Activated CD8-positive, alpha-beta memory T cell treated with anti-CD3 and anti-CD28 coated beads, Interleukin-2, amount 50 U/mL, for 4 hours (primary cell): ENCODE data around the gene TRNAU1AP.
"Not testable (repeated sequence)": the region's sequence is repeated elsewhere in the genome, so short reads cannot be mapped to it uniquely, and the experiment has no call there.

Experiments
- DNase-seq: peaks from one replicate; pipeline ENCODE4 v3.0.0-alpha.2; 2020

Gene TRNAU1AP

DNA sequence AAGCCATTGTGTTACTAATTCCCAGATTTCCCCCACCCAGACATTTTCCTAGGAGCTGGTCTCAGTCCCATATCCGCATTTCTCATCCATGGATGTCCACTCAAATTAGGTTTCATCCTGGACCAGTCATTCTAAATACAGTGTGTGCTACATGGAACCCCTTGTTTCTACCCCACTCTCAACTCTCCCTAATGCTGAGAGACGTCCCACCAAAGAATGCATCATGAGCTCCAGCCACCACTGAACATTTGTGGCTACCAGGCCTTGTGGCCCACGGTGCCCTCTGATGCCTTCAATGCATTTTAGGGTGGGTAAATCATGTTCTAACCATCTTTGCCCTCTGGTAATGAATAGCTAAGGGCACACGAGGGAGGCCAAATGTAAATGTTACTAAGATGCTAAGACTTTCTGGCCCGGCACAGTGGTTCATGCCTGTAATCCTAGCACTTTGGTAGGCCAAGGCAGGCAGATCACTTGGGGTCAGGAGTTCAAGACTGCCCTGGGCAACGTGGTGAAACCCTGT, 25.9 kb downstream of the TRNAU1AP start:
- no peak for DNase-seq

DNA sequence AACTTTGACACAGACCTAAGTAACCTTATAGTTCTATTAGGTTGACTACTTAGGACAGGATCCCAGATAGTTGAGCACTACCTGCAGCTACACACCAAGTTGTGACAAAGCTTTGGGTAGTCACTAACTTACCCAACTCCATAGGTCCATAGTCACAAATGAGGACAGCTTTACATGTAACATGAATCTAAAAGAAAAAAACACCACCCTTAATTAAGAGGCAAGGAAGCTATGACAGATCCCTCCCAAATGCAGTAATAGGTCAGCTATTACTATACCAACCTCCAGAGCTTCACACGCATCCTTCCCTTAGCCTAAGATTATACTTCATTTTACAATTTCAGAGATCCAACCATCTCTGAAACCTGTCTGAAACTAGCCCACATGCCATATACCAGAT, 26.5 kb downstream of the TRNAU1AP start:
- no peak for DNase-seq

DNA sequence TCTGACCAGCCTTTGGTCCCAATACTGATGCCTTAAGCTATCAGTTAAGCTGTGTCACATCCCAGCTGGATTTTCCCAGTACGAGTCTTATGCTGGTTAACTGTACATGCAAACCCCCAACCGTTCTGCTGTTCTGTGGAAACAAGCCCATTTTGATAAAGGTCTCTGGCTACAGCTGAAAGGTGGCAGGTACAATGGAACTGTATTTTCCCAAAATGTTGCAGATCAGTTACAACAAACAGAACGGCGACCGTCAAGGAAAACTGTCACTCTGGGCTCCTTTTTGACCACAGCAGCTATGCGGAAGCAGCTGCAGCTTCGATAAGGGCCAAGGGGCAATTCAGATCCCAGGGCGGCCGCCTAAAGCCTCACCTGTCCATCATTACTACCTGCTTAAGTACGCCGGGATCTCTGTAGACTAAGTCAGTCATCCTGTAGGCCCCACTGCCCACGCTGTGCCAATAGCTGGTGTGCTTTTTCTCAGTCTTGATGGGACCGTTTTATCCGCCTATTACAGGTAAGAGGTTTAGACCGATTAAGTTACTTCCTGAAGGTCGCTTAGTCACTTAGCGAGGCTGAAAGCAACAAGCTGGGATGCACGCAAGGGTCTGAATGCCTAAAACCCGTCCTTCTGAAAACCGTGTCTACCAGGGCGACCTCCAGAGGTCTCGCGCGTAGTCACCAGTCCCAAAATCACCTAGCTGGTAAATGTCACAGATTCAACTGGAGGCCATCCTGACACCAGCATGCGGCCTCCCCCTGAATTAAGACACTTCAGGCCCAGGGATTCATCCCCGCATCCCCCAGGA, 28.0 kb downstream of the TRNAU1AP start:
- peak; percentile 61 for DNase-seq

DNA sequence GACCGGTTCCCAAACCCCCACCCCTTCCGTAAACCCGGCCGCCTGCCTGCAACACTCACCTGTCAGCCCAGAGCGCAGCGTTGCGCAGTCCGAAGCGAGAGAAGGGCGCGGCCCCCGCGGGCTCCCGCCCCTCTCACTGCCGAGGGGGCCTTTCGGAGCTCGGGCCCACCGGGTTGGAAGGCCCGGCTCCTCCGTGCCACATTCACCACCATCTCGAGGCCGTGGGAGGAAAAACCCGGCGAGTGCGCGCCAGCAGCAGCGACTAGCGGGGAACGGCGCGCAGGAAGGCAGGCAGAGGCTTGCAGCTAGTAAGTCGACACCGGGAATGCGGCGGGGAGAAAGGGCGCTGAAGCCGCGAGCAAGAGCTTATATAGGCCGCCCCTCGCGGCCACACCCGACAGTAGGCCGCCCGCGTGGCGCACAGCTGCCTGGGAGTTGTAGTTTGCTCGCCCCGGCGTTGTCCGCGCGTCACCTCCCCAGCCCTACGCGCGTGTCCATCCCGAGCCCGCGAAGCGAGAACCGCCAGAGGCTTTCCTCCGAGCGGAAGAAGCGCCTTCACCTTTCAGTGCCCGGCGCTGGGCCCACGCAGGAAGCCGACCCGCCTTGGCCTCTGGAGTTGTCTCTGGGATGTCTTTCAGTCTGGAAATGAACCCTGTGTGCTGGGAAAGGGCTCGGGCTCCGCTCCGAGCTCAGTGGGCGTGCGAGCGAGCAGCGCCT, 28.8 kb downstream of the TRNAU1AP start:
- peak; percentile 93 for DNase-seq

DNA sequence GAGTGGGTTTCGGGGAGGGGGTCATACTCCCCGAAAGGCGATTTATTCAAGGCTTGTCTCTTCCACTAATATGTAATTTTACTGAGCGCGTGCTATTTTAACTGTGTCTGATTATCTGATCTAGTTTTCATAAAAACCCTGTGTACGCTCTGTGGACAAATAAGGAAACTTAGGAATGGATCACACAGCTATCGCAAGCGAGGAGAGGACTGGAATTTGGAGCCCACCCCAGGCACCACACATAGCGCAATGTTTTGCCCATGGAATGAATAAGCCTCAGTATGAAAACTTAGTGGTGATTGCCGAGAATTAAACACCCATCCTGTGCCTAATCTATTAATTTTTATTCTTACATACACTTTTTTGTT, 29.3 kb downstream of the TRNAU1AP start:
- DNase-seq, result no peak

DNA sequence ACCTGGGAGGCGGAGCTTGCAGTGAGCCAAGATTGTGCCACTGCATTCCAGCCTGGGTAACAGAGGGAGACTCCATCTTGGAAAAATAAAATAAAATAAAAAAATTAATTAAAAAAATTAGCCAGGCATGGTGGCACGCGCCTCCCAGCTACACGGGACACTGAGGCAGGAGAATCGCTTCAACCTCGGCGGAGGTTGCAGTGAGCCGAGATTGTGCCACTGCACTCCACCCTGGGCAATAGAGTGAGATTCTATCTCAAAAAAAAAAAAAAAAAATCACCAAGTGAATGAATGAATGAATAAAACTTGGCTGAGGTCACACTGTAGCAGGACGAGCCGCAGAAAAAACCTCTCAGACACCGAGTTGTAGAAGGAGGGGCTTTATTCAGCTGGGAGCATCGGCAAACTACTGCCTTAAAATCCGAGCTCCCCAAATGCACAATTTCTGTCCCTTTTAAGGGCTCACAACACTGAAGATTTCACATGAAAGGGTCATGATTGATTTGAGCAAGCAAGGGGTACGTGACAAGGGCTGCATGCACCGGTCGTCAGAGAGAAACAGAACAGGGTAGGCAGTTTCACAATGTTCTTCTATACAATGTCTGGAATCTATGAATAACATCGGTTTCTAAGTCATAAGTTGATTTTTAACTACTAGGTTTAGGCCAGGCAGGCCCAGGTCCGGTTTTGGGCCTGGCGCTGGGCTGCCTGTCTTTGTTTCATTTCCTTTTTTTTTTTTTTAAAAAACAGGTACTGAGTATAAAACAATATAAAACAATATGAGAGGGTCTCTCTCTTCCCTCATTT, 33.9 kb downstream of the TRNAU1AP start:
- DNase-seq, result not testable (repeated sequence)

DNA sequence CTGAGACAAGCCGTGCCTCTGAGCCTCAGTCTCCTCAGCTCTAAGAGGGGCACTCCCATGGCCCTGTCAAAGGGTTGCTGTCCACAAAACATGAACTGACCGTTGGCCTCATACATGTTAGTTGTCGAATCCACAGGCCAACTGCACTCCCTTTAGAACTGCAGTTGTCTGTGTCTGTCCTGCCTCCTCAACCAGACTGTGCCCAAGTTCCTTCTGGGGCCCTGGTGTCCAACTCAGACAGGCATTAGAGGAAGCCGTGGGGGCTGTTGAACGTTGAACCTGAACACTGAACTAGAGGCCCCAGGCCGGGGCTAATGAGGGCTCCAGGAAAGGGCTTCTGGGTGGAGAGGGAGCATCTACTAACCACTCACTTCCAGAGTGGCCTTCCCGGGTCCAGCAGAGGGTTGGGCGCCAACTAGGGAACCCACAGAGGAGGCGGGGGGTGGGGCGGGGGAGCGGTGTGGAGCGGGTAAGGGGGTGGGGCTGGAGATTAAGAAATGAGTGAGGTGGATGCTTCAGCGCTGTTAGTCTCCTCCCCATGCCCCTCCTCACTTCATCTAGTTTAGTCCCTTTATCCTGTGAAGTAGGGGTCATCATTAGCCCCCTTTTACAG, 38.9 kb downstream of the TRNAU1AP start, which contains the start of gene RAB42:
Gene RAB42 (plus strand): TSS at position 558 of the 613 bp plus-strand sequence. CDS start 247 bp downstream, outside the sequence.
- DNase-seq, result no peak

DNA sequence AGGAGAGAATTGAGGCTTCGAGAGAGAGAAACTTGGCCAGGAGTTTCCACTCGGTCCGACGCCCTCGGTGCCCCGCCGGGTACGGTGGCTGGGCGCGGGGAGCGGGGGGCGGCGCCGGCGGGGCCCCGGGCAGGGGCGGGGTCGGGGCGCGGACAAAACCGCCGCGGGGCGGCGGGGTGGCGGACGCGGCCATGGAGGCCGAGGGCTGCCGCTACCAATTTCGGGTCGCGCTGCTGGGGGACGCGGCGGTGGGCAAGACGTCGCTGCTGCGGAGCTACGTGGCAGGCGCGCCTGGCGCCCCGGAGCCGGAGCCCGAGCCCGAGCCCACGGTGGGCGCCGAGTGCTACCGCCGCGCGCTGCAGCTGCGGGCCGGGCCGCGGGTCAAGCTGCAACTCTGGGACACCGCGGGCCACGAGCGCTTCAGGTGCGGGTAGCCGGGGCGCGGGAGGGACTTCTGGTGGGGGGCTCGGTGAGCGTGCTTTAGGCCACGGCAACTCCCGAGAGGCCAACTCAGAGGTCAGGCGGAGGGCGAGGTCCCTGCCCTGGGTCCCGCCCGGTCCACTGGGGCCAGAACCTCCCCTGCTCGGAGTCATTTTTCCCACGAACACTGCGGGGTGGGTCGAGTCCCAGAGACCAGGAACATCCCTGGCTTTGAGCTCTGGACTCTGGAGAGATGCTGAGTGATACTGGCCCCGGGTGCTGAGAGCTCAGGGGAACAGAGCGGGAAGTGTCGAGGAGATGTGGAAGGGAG, 39.6 kb downstream of the TRNAU1AP start:
- DNase-seq, result no peak

DNA sequence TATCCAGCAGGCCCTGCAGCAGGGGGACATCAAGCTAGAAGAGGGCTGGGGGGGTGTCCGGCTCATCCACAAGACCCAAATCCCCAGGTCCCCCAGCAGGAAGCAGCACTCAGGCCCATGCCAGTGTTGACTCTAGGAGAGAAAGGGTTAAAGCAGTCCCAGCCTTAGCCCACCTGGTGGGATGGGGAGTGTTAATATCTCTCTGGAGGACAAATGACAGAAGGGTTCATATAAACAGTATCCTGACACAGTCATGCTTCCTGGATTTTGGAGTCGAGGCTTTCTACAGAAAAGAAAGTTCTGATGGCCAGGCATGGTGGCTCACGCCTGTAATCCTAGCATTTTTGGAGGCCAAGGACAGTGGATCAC, 41.1 kb downstream of the TRNAU1AP start:
- DNase-seq, result not testable (repeated sequence)

DNA sequence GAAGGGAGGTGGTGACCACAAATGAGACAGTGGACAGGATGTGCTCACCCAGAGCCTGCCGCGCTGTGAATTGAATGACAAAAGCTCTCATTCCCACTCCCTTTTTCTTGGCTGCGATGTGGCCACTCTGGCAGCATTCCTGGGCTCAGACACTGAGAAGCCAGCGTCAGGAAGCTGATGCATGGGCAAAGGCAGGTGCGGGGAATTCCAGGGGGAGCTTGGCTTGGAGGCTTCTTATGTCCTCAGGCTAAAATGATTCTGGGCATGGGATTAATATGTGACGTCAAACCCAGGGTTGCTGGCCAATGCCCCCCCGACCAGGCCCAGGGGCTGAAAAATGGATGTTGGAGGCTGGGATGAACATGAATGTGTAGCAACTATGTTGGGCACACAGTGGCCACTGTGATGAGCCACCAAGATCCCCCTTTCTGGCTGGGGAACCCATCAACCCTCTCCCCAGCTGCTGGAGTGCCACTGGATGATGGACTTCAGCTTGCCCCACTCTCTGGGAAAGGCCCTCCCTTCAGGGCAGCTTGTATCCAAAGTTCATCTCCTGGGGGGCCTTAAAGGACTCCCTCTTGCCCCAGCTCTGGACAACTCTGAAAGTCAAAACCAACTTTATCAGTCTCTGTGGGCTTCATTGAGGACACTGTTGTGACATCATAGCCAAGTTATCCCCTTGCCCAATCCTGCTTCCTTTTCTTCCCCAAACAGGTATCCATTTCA, 42.0 kb downstream of the TRNAU1AP start:
- DNase-seq, result not testable (repeated sequence)

DNA sequence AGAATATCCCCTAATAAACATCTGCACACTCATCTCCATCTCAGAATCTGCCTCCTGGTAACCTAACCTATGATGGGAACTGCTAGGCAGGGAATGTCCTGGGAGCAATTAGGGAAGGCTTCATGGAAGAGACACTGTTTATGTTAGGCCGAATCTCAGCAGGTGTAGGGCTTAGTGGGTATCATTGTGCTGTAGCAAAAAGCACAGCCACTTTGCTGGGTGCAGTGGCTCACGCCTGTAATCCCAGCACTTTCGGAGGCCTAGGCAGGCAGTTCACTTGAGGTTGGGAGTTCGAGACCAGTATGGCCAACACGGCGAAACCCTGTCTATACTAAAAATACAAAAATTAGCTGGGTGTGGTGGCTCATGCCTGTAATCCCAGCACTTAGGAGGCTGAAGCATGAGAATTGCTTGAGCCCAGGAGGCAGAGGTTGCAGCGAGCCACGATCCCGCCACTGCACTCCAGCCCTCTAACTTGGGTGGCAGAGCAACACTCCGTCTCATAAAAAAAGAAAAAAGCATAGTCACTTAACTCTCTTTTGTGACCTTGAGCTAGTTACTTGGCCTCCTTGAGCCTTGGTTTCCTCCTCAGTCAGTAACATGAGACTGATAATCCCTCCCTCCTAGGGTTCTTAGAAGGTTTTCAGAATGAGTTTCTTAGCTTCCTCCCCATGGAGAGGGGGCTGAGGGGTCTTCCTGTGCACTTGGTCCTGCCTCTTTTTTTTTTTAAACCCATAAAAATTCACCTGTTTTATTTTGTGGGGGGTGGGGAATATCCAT, 42.7 kb downstream of the TRNAU1AP start:
- no peak for DNase-seq

DNA sequence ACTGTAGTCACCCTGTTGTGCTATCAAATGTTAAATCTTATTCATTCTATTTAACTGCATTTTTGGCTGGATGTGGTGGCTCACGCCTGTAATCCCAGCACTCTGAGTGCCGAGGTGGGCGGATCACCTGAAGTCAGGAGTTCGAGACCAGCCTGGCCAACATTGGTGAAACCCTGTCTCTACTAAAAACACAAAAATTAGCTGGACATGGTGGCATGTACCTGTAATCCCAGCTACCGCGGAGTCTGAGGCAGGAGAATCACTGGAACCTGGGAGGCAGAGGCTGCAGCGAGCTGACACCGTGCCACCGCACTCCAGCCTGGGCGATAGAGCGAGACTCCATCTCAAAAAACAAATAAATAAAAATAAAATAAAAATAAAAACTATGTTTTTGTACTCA, 43.4 kb downstream of the TRNAU1AP start:
- DNase-seq, result not testable (repeated sequence)

DNA sequence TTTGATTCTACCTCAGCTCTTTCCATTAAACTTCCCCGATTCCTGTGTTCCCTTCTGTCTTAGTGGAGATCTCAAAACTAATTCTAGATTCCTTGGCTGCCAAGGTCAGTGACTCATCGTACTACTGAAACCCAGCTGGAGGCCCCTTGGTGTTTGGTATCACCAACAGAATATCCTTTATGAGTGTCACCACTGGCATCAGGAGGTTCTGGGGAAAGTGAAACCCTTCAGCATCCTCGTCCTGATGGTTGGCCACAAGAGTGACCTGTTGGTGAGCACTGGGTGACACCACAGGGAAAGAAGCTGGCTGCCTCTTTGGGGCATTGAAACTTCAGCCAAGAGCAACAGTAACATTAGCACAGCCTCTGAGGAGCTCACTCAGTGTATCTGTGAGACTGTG, 48.8 kb downstream of the TRNAU1AP start:
- no peak for DNase-seq

DNA sequence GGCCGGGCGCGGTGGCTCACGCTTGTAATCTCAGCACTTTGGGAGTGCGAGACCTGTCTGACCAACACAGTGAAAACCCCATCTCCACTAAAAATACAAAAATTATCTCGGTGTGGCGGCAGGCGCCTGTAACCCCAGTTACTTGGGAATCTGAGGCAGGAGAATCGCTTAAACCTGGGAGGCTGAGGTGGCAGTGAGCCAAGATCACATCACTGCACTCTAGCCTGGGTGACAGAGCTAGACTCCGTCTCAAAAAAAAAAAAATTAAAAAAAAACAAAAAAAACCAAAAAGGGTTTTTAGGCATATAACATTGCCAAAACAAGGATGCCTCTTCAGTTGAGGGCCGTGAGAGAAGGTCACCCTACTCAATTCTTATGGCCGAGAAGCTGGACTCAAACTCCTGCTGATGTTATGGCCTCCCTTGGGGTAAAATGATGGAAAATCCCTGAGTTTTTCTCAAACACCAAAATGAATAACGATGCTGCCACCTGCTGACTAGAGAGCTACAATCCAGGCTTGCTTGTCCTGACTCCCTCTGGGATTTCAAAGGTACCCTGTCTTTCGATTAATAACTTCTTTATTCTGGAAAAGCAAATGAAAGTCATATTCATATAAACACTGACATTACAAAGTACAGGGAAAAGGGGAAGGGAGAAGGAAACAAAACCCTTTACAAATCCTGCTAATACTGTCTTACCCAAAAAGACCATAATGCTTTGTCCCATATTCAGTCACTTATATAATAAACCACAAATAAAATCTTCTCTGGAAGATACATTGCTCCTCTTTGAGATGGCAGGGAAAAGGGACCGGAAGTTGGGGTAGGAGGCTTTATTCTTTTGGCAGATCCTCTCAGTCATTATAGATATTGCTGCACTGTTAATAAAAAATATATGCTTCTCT, 49.9 kb downstream of the TRNAU1AP start:
- DNase-seq, result no peak

DNA sequence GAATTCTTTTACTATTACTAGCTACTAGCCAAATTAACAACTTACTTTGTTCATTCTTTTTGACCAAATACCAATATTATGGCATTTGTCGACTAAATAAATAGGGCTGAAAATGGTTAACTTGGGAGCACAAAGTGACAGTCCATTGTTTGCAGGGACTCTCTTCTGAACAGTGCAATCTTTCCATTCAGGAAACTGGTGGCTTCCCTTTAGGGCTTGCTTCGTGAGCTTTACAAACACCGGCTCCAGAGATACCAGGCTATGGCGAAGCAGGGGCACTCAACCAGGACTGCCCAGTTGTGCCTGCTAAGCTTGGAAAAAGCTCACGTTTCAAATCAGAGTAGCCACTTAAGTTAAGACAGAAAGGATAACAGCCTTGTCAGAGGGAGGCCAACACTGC, 51.5 kb downstream of the TRNAU1AP start:
- no peak for DNase-seq

DNA sequence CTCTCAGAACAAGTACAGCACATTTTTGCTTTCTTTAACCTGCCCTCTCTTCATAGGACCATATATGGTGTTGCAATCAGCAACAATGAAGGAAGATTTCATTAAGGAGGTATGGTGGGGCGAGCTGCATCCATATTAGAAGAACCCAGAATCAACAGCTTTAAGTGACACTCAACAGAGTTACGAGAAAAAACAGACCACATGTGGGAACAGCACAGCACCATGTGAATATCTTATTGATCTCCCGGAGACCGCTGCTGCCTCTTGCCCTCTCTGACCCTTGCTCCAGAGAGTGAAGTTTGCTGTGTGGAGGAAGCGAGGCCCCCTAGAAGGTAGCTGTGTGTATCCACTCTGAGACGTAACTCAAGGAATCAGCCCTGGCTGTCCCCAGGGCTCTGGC, 52.1 kb downstream of the TRNAU1AP start:
- DNase-seq, result no peak

DNA sequence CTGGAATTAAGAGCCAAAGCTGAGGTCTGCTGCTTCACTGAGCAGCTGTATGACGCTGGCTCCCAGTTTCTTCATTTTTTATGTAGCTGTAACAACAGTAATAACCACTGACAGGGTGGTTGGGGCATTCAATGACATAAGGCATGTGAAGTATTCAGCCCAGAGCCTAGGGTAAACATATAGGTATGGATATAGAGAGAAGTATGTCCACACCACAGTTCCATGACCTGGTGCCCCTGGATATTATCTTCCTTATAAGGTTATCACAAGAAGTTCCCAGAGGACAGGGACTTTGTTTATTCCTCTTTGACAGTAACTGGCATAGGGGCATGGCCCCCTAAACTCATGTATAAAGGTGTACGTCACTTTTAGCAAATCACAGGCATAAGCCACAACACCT, 53.9 kb downstream of the TRNAU1AP start:
- no peak for DNase-seq

DNA sequence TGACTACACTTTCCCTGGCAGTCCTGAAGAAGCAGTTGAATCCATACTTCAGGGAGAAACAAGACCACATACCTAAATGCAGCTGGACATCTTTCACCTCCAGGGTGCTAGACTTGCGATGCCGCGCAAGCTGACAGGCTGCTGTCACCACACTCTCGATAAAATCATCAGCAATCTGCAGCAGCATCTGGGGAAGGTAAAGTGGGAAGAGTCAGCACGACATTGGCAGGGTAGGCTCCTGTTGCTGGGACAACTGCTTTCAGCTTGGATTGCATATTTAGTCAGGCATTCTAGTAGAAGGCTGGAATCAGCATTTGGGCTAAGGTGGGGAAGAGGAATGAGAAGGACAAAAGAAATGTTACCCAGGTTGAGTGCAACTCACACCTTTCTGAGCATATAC, 60.3 kb downstream of the TRNAU1AP start:
- DNase-seq, result no peak
